Measurements from ENCODE around the gene CHPF. TPM values are rescaled to one million over a fixed set of nuclear protein-coding genes. Genes with fewer than 3 reads are reported as not detected.
A peak's percentile ranks its signal among the peaks of the same experiment; 100 is the strongest.

Gene CHPF
- 24.1 TPM for total RNA-seq
- long read RNA-seq, transcript CHPF-201 (4 exons, 3,013 nt), result major isoform, 11 of 29 reads
- long read RNA-seq, partial matches to known transcripts, result 17 of 29 reads
- long read RNA-seq, other reads (novel, unspliced or antisense), result 0 of 29 reads

GRCh38 chr2:219543596-219544358, at the start of gene CHPF, which contains the start of gene TMEM198:
TSS of gene CHPF (minus strand) at chr2:219543809. CDS start at chr2:219543538, 271 bp downstream.
TSS of gene TMEM198 (plus strand) at chr2:219544028. CDS start at chr2:219544728, 700 bp downstream.
- DNase-seq (ENCODE audit: low spot score), result peak; percentile 98

- DNase-seq (ENCODE audit: low spot score), result no peak
Observed at GRCh38 chr2:219593154-219593553, 49.5 kb upstream of the CHPF start.

GRCh38 chr2:219592736-219593135, 49.1 kb upstream of the CHPF start:
- no peak for DNase-seq (ENCODE audit: low spot score)

- DNase-seq (ENCODE audit: low spot score), result no peak
Observed at GRCh38 chr2:219591091-219591490, 47.5 kb upstream of the CHPF start.

- no peak for DNase-seq (ENCODE audit: low spot score)
Observed at GRCh38 chr2:219581346-219581745, 37.7 kb upstream of the CHPF start.

- no peak for DNase-seq (ENCODE audit: low spot score)
Observed at GRCh38 chr2:219578811-219579613, 35.4 kb upstream of the CHPF start.

GRCh38 chr2:219576505-219577388, 33.1 kb upstream of the CHPF start:
- no peak for DNase-seq (ENCODE audit: low spot score)

GRCh38 chr2:219575566-219576504, 32.2 kb upstream of the CHPF start:
- DNase-seq (ENCODE audit: low spot score), result no peak

- no peak for DNase-seq (ENCODE audit: low spot score)
Observed at GRCh38 chr2:219574484-219575311, 31.1 kb upstream of the CHPF start.

GRCh38 chr2:219573166-219573565, 29.6 kb upstream of the CHPF start:
- DNase-seq (ENCODE audit: low spot score), result no peak

- no peak for DNase-seq (ENCODE audit: low spot score)
Observed at GRCh38 chr2:219572237-219573001, 28.8 kb upstream of the CHPF start, which contains the start of gene INHA. TSS of gene INHA (plus strand) at chr2:219572310. CDS start at chr2:219572375, 65 bp downstream.

- DNase-seq (ENCODE audit: low spot score), result no peak
Observed at GRCh38 chr2:219571311-219572236, 28.0 kb upstream of the CHPF start, which contains the start of gene OBSL1. TSS of gene OBSL1 (minus strand) at chr2:219571539. CDS start at chr2:219571232, 307 bp downstream.

- DNase-seq (ENCODE audit: low spot score), result no peak
Observed at GRCh38 chr2:219570924-219571310, 27.3 kb upstream of the CHPF start.

- no peak for DNase-seq (ENCODE audit: low spot score)
Observed at GRCh38 chr2:219570194-219570923, 26.8 kb upstream of the CHPF start.

- no peak for DNase-seq (ENCODE audit: low spot score)
Observed at GRCh38 chr2:219569635-219570034, 26.0 kb upstream of the CHPF start.

GRCh38 chr2:219569041-219569440, 25.4 kb upstream of the CHPF start:
- no peak for DNase-seq (ENCODE audit: low spot score)

All from mesenteric fat pad (tissue), 1 donor.